A673 (cell line): ENCODE measurements around the gene EDAR. TPM values are rescaled to one million over a fixed set of nuclear protein-coding genes. Genes with fewer than 3 reads are reported as not detected.

ENCODE experiments used
- BruUV-seq: library from RNA; stranded (reverse); fragments of 400-500 nt; replicated peaks from 2 replicates; lab custom pipeline; 2021; lab: Mats Ljungman, UMichigan
- CTCF ChIA-PET: fragments of 300-600 bp; sonication (Branson Sonifier 250); formaldehyde crosslinking; loops from one replicate; lab custom pipeline; 2022; ENCODE audit warnings: antibody characterized with exemption; lab: Charles Lee
- POLR2A ChIA-PET: fragments of 300-600 bp; sonication (Branson Sonifier 250); formaldehyde crosslinking; loops from one replicate; lab custom pipeline; 2022; ENCODE audit warnings: antibody characterized with exemption; ENCODE audit not compliant: low non-redundant PET; lab: Charles Lee
- DNase-seq: peaks from one replicate; pipeline ENCODE4 v3.0.0-alpha.2; 2015; ENCODE audit warnings: low spot score
- H3K27ac ChIP-seq: fragments of 200-600 bp; sonication (generic); 2 replicates; pipeline ENCODE4 v1.5.1; 2016; ENCODE audit warnings: mixed run types, low read depth, mild to moderate bottlenecking, mixed read lengths, antibody characterized with exemption, low read length; ENCODE audit not compliant: poor library complexity, severe bottlenecking
- H3K27me3 ChIP-seq: fragments of 200-600 bp; sonication (generic); replicated peaks from 2 replicates; pipeline ENCODE4 v1.6.1; 2017; ENCODE audit warnings: mixed run types, low read depth, mild to moderate bottlenecking, mixed read lengths, antibody characterized with exemption, low read length; ENCODE audit not compliant: insufficient read depth, poor library complexity
- H3K36me3 ChIP-seq: fragments of 200-600 bp; sonication (generic); 2 replicates; pipeline ENCODE4 v1.6.1; 2016; ENCODE audit warnings: mixed run types, mild to moderate bottlenecking, mixed read lengths, antibody characterized with exemption, low read length; ENCODE audit not compliant: insufficient read depth, poor library complexity, severe bottlenecking
- H3K4me1 ChIP-seq: fragments of 200-600 bp; sonication (generic); 2 replicates; pipeline ENCODE4 v1.6.1; 2017; ENCODE audit warnings: mixed run types, mild to moderate bottlenecking, mixed read lengths, antibody characterized with exemption, low read length; ENCODE audit not compliant: insufficient read depth, poor library complexity, severe bottlenecking
- H3K4me3 ChIP-seq: fragments of 200-600 bp; sonication (generic); 2 replicates; pipeline ENCODE4 v1.5.1; 2016; ENCODE audit warnings: low read depth, mixed run types, mild to moderate bottlenecking, mixed read lengths, low read length; ENCODE audit not compliant: poor library complexity, severe bottlenecking
- H3K9me3 ChIP-seq: fragments of 200-600 bp; sonication (generic); 2 replicates; pipeline ENCODE4 v1.6.1; 2016; ENCODE audit warnings: mixed run types, low read depth, mild to moderate bottlenecking, mixed read lengths, antibody characterized with exemption, low read length; ENCODE audit not compliant: poor library complexity, severe bottlenecking
- CTCF ChIP-seq: fragments of 300-800, 200-600 bp; sonication (generic); conservative IDR thresholded peaks from 2 replicates; pipeline ENCODE4 v1.5.1; 2017; ENCODE audit warnings: low read depth, mild to moderate bottlenecking, antibody characterized with exemption, low read length, moderate library complexity, mixed read lengths
- EZH2 ChIP-seq: fragments of 200-600 bp; sonication (generic); IDR thresholded peaks from 2 replicates; pipeline ENCODE4 v1.6.1; 2017; ENCODE audit warnings: borderline replicate concordance, low read depth, mild to moderate bottlenecking, mixed read lengths, antibody characterized with exemption, low read length; ENCODE audit not compliant: poor library complexity, severe bottlenecking
- intact Hi-C: fragments of 100-400 bp; cut with micrococcal nuclease; formaldehyde crosslinking; loops from one replicate; pipeline ENCODE4 v1.10.0; 2022; ENCODE audit not compliant: unreplicated experiment
- total RNA-seq: library from RNA; stranded (reverse); gene quantifications from 2 replicates; pipeline ENCODE4 v1.2.3, GENCODE V29; 2021

EDAR gene
- total RNA-seq, 1 experiment from 2014 or later = not detected

- DNase-seq = no peak
- ChIA-PET CTCF (no interaction called here), POLR2A (interaction anchor here (0.7 kb wide), 1 partner anchor 1823 kb away, joined by 3 read pairs; no protein-coding TSS in a partner anchor)
- intact Hi-C loops = no loop called here
- Histone ChIP-seq H3K27me3 (no peaks in the 10 kb centered on the region), H3K4me1 (no peaks in the 10 kb centered on the region), H3K36me3 (no peaks in the 10 kb centered on the region), H3K27ac (no peak overlapping the region), H3K9me3 (no peaks in the 10 kb centered on the region), H3K4me3 (no peak overlapping the region)
- TF ChIP-seq CTCF = no peak
- TF ChIP-seq EZH2 = no peak
- BruUV-seq = no TSS peak
Measured at GRCh38 chr2:108918156-108918874, 70.7 kb downstream of the EDAR start.

GRCh38 chr2:108917526-108917925 is 71.5 kb downstream of the EDAR start:
- intact Hi-C loops = no loop called here
- ChIA-PET POLR2A (no interaction called here), CTCF (no interaction called here)
- H3K4me1 ChIP-seq = no peaks in the 10 kb centered on the region
- H3K36me3 ChIP-seq = no peaks in the 10 kb centered on the region
- H3K9me3 ChIP-seq = no peaks in the 10 kb centered on the region
- H3K27ac ChIP-seq = no peak overlapping the region
- H3K4me3 ChIP-seq = no peak overlapping the region
- no TSS peak for BruUV-seq
- no peak for DNase-seq
- TF ChIP-seq EZH2 (no peak), CTCF (no peak)
- H3K27me3 ChIP-seq = no peaks in the 10 kb centered on the region

- DNase-seq = no peak
- BruUV-seq = no TSS peak
- H3K9me3 ChIP-seq = no peaks in the 10 kb centered on the region
- CTCF ChIA-PET = no interaction called here
- no peak overlapping the region for H3K27ac ChIP-seq
- no peak overlapping the region for H3K4me3 ChIP-seq
- TF ChIP-seq CTCF (no peak), EZH2 (no peak)
- no peaks in the 10 kb centered on the region for H3K36me3 ChIP-seq
- H3K4me1 ChIP-seq = no peaks in the 10 kb centered on the region
- POLR2A ChIA-PET = no interaction called here
- intact Hi-C loops = no loop called here
- H3K27me3 ChIP-seq = no peaks in the 10 kb centered on the region
Measured at GRCh38 chr2:108916796-108917421, 72.1 kb downstream of the EDAR start.
